HAP-1 (cell line): ENCODE data around the gene STOM.

Experiments
- DNase-seq, 2 experiments: peaks; one replicate each; pipeline ENCODE4 v3.0.0-alpha.2; 2016 to 2020; ENCODE audit warnings: low spot score in 2 of 2
- H3K27me3 ChIP-seq: fragments of 250-450 bp; sonication (Bioruptor Pico); 2 replicates; pipeline ENCODE4 v1.5.1; 2020; ENCODE audit warnings: low read depth, mild to moderate bottlenecking, moderate library complexity
- H3K36me3 ChIP-seq: fragments of 250-450 bp; sonication (Bioruptor Pico); replicated peaks from 2 replicates; pipeline ENCODE4 v1.5.1; 2020; ENCODE audit warnings: mild to moderate bottlenecking
- H3K4me1 ChIP-seq: fragments of 250-450 bp; sonication (Bioruptor Pico); 2 replicates; pipeline ENCODE4 v1.5.1; 2020; ENCODE audit warnings: mild to moderate bottlenecking
- H3K4me3 ChIP-seq: fragments of 250-450 bp; sonication (Bioruptor Pico); 2 replicates; pipeline ENCODE4 v1.5.1; 2020; ENCODE audit warnings: mild to moderate bottlenecking, moderate library complexity
- H3K9me3 ChIP-seq: fragments of 250-450 bp; sonication (Bioruptor Pico); 2 replicates; pipeline ENCODE4 v1.5.1; 2020; ENCODE audit warnings: mild to moderate bottlenecking, moderate library complexity
- in situ Hi-C: fragments of 300-500 bp; cut with MboI; formaldehyde crosslinking; loops from 3 replicates; pipeline ENCODE4 v1.14.3; 2020; ENCODE audit warnings: low sequenced_read_pairs, inconsistent platforms, mixed read lengths

Gene STOM

GRCh38 chr9:121366611-121367192 is 3.3 kb downstream of the STOM start:
- Histone ChIP-seq H3K9me3 (no peaks in the 10 kb centered on the region), H3K36me3 (no peaks in the 10 kb centered on the region), H3K4me1 (peaks cover 35% of the 10 kb centered on the region), H3K4me3 (no peak overlapping the region), H3K27me3 (no peaks in the 10 kb centered on the region)
- DNase-seq = no peak
- in situ Hi-C loops = no loop called here

DNA sequence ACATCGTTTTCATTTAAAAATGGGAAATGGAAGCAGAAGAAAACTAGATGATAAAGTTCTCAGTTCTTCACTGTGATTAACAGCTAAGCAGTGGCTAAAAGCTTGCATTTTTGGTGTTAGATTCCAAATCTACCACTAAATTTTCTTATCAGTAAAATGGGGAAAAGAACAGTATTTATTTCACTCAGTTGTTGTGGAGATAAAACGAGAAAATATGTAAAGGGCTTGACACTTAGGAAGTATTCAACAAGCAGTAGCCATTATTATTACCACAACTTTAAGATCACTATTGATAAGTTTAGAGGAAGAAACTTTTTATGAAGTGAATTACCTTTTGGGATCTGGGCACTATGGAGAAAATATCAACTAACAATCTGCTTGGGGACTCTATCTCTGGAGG is 4.5 kb downstream of the STOM start:
- DNase-seq = no peak
- peaks cover 34% of the 10 kb centered on the region for H3K4me1 ChIP-seq
- no peaks in the 10 kb centered on the region for H3K9me3 ChIP-seq
- H3K27me3 ChIP-seq = no peaks in the 10 kb centered on the region
- in situ Hi-C loops = no loop called here
- H3K36me3 ChIP-seq = no peaks in the 10 kb centered on the region
- no peak overlapping the region for H3K4me3 ChIP-seq

- Histone ChIP-seq H3K4me3 (no peak overlapping the region), H3K4me1 (peaks cover 31% of the 10 kb centered on the region), H3K36me3 (no peaks in the 10 kb centered on the region), H3K27me3 (no peaks in the 10 kb centered on the region), H3K9me3 (no peaks in the 10 kb centered on the region)
- in situ Hi-C loops = no loop called here
- DNase-seq = no peak
Observed at GRCh38 chr9:121364886-121365285, 5.2 kb downstream of the STOM start.

DNA sequence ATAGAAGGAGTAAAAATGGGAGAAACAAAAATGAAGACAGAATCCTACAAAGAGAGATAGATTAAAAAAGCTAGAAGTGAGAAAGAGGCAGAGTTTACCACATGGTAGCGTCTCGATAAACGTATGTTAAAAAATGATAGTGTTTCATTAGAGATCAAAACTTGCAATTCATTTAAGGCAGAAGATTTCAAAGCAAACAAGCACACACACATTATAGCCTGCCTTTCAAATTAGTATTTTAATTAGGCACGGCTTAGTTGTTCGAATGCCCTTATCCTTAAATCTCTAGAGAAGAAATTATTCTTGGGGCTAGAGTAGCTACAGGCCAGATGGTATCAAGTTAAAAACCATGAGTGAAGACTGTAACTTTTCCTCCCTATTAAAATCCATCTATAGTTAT is 6.0 kb downstream of the STOM start:
- no peaks in the 10 kb centered on the region for H3K27me3 ChIP-seq
- DNase-seq = no peak
- H3K9me3 ChIP-seq = no peaks in the 10 kb centered on the region
- H3K4me1 ChIP-seq = peaks cover 33% of the 10 kb centered on the region
- in situ Hi-C loops = no loop called here
- H3K4me3 ChIP-seq = no peak overlapping the region
- no peaks in the 10 kb centered on the region for H3K36me3 ChIP-seq

DNA sequence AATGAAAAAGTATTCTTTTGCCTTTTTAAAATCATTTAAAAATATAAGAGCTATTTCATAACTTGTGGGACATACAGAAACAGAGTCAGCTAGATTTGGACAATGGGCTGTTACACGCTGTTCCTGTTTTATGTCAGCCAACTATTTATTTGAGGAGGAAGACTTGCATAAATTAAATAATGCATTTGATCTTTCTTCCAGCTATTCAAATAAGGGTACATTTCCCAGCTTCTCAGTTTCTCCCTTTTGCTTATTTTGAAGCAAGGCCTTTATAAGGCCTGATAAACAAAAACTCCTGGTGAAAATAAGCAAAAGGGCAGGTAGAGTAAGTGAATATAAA is 6.5 kb downstream of the STOM start:
- in situ Hi-C loops = no loop called here
- Histone ChIP-seq H3K36me3 (no peaks in the 10 kb centered on the region), H3K4me1 (peaks cover 31% of the 10 kb centered on the region), H3K27me3 (no peaks in the 10 kb centered on the region), H3K4me3 (no peak overlapping the region), H3K9me3 (no peaks in the 10 kb centered on the region)
- DNase-seq = no peak

DNA sequence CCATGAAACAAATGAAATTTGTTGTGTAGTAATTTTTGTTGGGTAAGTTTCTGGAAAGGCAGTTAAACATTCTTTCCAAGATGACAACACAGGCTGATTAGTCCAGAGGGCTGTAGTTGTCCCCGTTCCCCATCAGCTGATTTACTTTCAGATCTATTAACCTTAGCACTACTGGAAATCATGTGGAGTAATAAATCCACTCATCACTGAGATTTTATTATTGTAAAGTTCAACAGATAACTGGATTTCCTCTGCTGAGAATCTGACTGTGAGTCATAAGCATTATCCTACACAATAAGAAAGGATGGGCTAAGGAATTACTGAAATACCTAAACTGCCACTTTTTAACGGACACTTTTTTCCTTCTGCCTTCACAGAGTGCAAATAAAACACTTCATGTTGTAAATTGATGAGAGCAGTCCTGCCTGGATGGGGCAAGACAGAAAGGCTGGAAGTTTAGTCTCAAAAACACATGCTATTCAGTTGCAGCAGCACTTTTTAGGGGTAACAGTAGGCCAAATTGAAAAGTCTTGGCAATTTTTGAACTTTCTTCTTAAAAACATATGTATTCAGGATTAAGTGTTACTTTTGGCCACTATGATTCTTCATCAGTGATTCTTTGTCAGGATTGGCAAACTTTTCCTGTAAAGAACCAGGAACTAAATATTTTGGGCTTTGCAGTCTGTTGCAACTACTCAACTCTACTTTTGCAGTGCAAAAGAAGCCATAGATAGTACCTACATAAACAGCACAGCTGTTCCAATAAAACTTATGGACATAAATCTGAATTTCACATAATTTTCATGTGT is 7.0 kb downstream of the STOM start:
- H3K27me3 ChIP-seq = no peaks in the 10 kb centered on the region
- H3K9me3 ChIP-seq = no peaks in the 10 kb centered on the region
- H3K4me3 ChIP-seq = no peak overlapping the region
- no peaks in the 10 kb centered on the region for H3K36me3 ChIP-seq
- in situ Hi-C loops = no loop called here
- DNase-seq = peak in 1 of 2 experiments; percentile 28
- peaks cover 26% of the 10 kb centered on the region for H3K4me1 ChIP-seq

DNA sequence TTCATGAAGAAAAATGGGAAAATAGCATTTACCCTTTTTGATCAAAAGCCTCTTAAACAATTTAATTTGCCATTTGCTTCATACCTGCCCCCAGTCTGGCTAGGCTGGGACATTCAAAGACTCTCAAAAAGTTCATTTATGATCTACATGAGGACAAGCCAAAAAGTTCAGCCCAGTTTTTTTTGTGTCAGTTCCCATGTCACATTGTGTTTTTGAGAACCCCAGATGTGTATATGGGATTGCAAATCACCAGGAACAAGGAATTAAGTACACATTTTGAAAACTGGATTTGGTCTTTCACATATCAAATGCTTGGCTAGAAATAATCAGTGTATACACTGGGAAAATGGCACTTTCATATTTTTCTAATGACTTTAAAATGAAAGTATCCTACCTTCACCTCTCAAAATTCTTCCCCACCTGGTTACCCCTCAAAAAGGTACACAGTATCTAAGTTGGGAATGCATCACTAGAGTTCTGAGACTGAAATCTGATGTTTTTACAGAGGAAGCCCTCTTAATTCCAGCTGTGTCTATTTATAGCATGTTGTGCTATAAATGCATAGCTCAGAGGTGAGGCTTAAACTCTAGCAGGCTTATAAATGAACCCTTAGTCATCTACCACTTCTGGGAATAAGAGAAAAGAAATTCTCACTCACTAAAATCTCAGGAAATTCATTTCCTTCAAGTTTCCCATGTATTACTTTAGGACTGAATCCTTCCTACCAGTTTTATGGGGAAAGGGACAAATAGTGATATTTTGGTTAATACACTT is 9.3 kb downstream of the STOM start:
- Histone ChIP-seq H3K4me3 (no peak overlapping the region), H3K9me3 (no peaks in the 10 kb centered on the region), H3K27me3 (no peaks in the 10 kb centered on the region), H3K36me3 (no peaks in the 10 kb centered on the region), H3K4me1 (peaks cover 19% of the 10 kb centered on the region)
- in situ Hi-C loops = no loop called here
- no peak for DNase-seq

- Histone ChIP-seq H3K4me3 (no peak overlapping the region), H3K9me3 (no peaks in the 10 kb centered on the region), H3K27me3 (no peaks in the 10 kb centered on the region), H3K36me3 (no peaks in the 10 kb centered on the region), H3K4me1 (peaks cover 19% of the 10 kb centered on the region)
- DNase-seq = no peak
- in situ Hi-C loops = no loop called here
Observed at GRCh38 chr9:121359351-121360294, 10.4 kb downstream of the STOM start.

DNA sequence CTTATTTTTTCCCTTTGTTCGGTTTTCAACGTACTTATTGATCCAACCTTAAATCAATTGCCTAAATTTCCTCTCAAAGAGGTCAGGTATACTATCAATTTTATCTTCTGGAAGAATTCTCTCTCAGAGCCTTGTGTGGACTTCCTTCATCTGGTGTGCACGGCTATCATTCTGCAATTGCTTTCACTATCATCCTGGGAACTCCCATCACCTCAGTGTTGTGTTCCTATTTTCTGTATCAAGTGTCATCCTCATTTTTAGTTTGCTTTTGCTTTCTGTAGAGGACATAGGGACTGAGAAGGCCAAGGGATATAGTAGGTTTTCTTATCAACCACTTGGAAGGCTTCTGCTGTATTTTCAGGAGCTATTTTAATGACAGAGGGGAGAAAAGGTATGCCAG is 11.3 kb downstream of the STOM start:
- Histone ChIP-seq H3K4me1 (peaks cover 11% of the 10 kb centered on the region), H3K27me3 (no peaks in the 10 kb centered on the region), H3K4me3 (no peak overlapping the region), H3K9me3 (no peaks in the 10 kb centered on the region), H3K36me3 (peaks cover 3% of the 10 kb centered on the region; the same call in 1 of the 2 replicates)
- in situ Hi-C loops = no loop called here
- DNase-seq = no peak

DNA sequence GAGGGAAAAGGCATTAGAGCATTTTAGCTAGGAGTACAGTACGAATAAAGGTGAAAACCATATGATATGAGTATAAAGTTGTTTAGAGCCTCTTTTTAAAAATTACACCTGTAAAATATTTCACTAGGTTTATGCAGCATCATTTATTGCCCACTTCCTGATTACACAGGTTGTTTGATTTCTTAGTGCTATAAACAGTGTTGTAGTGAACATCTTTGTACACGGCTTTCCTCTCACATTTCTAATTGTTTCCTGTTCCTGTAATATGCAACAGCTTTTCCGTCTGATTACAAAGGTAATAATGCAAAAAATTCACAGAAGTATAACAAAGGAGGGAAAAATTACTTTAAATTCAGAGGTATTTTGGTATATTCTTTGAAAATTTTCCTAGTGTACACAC is 13.0 kb downstream of the STOM start:
- H3K27me3 ChIP-seq = no peaks in the 10 kb centered on the region
- peaks cover 4% of the 10 kb centered on the region; the same call in 1 of the 2 replicates for H3K4me1 ChIP-seq
- no peak for DNase-seq
- H3K9me3 ChIP-seq = no peaks in the 10 kb centered on the region
- in situ Hi-C loops = no loop called here
- H3K4me3 ChIP-seq = no peak overlapping the region
- H3K36me3 ChIP-seq = peaks cover 8% of the 10 kb centered on the region; the same call in 1 of the 2 replicates

- no peak overlapping the region for H3K4me3 ChIP-seq
- H3K36me3 ChIP-seq = peaks cover 8% of the 10 kb centered on the region; the same call in 1 of the 2 replicates
- H3K4me1 ChIP-seq = peaks cover 4% of the 10 kb centered on the region; the same call in 1 of the 2 replicates
- H3K27me3 ChIP-seq = no peaks in the 10 kb centered on the region
- DNase-seq = no peak
- in situ Hi-C loops = no loop called here
- H3K9me3 ChIP-seq = no peaks in the 10 kb centered on the region
Observed at GRCh38 chr9:121354762-121355161, 15.3 kb downstream of the STOM start.

DNA sequence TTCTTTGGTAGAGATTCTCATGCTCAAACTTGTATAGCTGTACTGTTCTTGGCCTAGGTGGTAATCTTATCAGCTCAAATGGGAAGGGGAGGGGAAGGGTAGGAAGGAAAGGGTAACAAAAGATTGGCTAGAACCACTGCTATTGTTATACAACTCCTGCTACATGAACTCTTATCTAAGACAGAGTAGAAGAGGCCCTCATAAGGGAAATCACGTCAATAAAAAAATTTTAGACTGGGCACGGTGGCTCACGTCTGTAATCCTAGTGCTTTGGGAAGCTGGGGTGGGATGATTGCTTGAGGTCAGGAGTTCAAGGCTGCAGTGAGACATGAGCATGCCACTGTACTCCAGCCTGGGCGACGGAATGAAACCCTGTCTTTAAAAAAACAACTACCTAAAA is 15.9 kb downstream of the STOM start:
- DNase-seq = no peak
- Histone ChIP-seq H3K4me1 (no peaks in the 10 kb centered on the region), H3K36me3 (peaks cover 8% of the 10 kb centered on the region; the same call in 1 of the 2 replicates), H3K27me3 (no peaks in the 10 kb centered on the region), H3K9me3 (no peaks in the 10 kb centered on the region), H3K4me3 (no peak overlapping the region)
- in situ Hi-C loops = no loop called here
